ENCODE data around the gene COL23A1.

COL23A1 gene

GRCh38 chr5:178434851-178435250 lies 155.3 kb downstream of the COL23A1 start:
- no peak for DNase-seq (ENCODE audit: low read depth)

GRCh38 chr5:178434016-178434761 lies 156.0 kb downstream of the COL23A1 start:
- no peak for DNase-seq (ENCODE audit: low read depth)

- no peak for DNase-seq (ENCODE audit: low read depth)
These were observed 156.9 kb downstream of the COL23A1 start for GRCh38 chr5:178433273-178433775.

- no peak for DNase-seq (ENCODE audit: low read depth)
These were observed 157.5 kb downstream of the COL23A1 start for GRCh38 chr5:178432421-178433272.

GRCh38 chr5:178431782-178432165 lies 158.4 kb downstream of the COL23A1 start:
- no peak for DNase-seq (ENCODE audit: low read depth)

- DNase-seq (ENCODE audit: low read depth) = no peak
These were observed 159.0 kb downstream of the COL23A1 start for GRCh38 chr5:178431063-178431781.

- no peak for DNase-seq (ENCODE audit: low read depth)
These were observed 159.8 kb downstream of the COL23A1 start for GRCh38 chr5:178430186-178431062.

GRCh38 chr5:178429491-178430185 lies 160.6 kb downstream of the COL23A1 start:
- no peak for DNase-seq (ENCODE audit: low read depth)

- no peak for DNase-seq (ENCODE audit: low read depth)
These were observed 161.1 kb downstream of the COL23A1 start for GRCh38 chr5:178429156-178429468.

GRCh38 chr5:178428341-178429155 lies 161.6 kb downstream of the COL23A1 start:
- DNase-seq (ENCODE audit: low read depth) = no peak

GRCh38 chr5:178427576-178428197 lies 162.5 kb downstream of the COL23A1 start:
- DNase-seq (ENCODE audit: low read depth) = no peak

- DNase-seq (ENCODE audit: low read depth) = no peak
These were observed 163.7 kb downstream of the COL23A1 start for GRCh38 chr5:178426326-178427130.

- DNase-seq (ENCODE audit: low read depth) = no peak
These were observed 164.5 kb downstream of the COL23A1 start for GRCh38 chr5:178425621-178426068.

GRCh38 chr5:178424810-178425177 lies 165.4 kb downstream of the COL23A1 start:
- DNase-seq (ENCODE audit: low read depth) = no peak

GRCh38 chr5:178423901-178424809 lies 166.0 kb downstream of the COL23A1 start:
- no peak for DNase-seq (ENCODE audit: low read depth)

- DNase-seq (ENCODE audit: low read depth) = no peak
These were observed 166.8 kb downstream of the COL23A1 start for GRCh38 chr5:178423431-178423830.

- no peak for DNase-seq (ENCODE audit: low read depth)
These were observed 167.8 kb downstream of the COL23A1 start for GRCh38 chr5:178422400-178422775.

All from fibroblast of the conjunctiva (primary cell).